HEK293 (cell line): Measurements from ENCODE around the gene ASF1B.

Experiments
- CTCF ChIP-seq: fragments of 450-650 bp; formaldehyde crosslinking; IDR thresholded peaks from 2 replicates; pipeline ENCODE4 v1.5.1; 2016; ENCODE audit warnings: missing biosample characterization, missing genetic modification characterization
- GLI4 ChIP-seq: fragments of 450-650 bp; formaldehyde crosslinking; IDR thresholded peaks from 2 replicates; pipeline ENCODE4 v1.5.1; 2016; ENCODE audit warnings: missing biosample characterization, missing genetic modification characterization
- GLIS2 ChIP-seq: fragments of 450-650 bp; formaldehyde crosslinking; IDR thresholded peaks from 2 replicates; pipeline ENCODE4 v1.5.1; 2016; ENCODE audit warnings: missing biosample characterization, missing genetic modification characterization
- IKZF3 ChIP-seq: fragments of 450-650 bp; IDR thresholded peaks from 2 replicates; pipeline ENCODE4 v1.5.0; 2018; ENCODE audit warnings: missing biosample characterization, mild to moderate bottlenecking, missing genetic modification characterization, moderate library complexity
- INSM2 ChIP-seq: fragments of 450-650 bp; formaldehyde crosslinking; IDR thresholded peaks from 2 replicates; pipeline ENCODE4 v1.5.1; 2016; ENCODE audit warnings: missing biosample characterization, missing genetic modification characterization
- KLF1 ChIP-seq: fragments of 450-650 bp; formaldehyde crosslinking; IDR thresholded peaks from 2 replicates; pipeline ENCODE4 v1.5.1; 2016; ENCODE audit warnings: missing biosample characterization, missing genetic modification characterization
- PRDM1 ChIP-seq: fragments of 450-650 bp; formaldehyde crosslinking; IDR thresholded peaks from 2 replicates; pipeline ENCODE4; 2016; ENCODE audit warnings: missing biosample characterization, missing genetic modification characterization
- SP3 ChIP-seq: fragments of 450-650 bp; formaldehyde crosslinking; IDR thresholded peaks from 2 replicates; pipeline ENCODE4 v1.5.1; 2016; ENCODE audit warnings: missing biosample characterization, missing genetic modification characterization
- YY1 ChIP-seq: fragments of 450-650 bp; formaldehyde crosslinking; IDR thresholded peaks from 2 replicates; pipeline ENCODE4 v1.5.1; 2018; ENCODE audit warnings: missing biosample characterization, missing genetic modification characterization
- ZBTB21 ChIP-seq: fragments of 450-650 bp; formaldehyde crosslinking; IDR thresholded peaks from 2 replicates; pipeline ENCODE4 v1.5.1; 2017; ENCODE audit warnings: missing biosample characterization, missing genetic modification characterization
- ZBTB8A ChIP-seq: fragments of 450-650 bp; formaldehyde crosslinking; IDR thresholded peaks from 2 replicates; pipeline ENCODE4 v1.5.1; 2016; ENCODE audit warnings: missing biosample characterization, missing genetic modification characterization
- ZEB2 ChIP-seq: fragments of 450-650 bp; formaldehyde crosslinking; IDR thresholded peaks from 2 replicates; pipeline ENCODE4 v1.5.1; 2016; ENCODE audit warnings: missing biosample characterization, missing genetic modification characterization
- ZIC2 ChIP-seq: fragments of 450-650 bp; formaldehyde crosslinking; IDR thresholded peaks from 2 replicates; pipeline ENCODE4 v1.5.1; 2016; ENCODE audit warnings: missing biosample characterization, missing genetic modification characterization
- ZNF132 ChIP-seq: fragments of 450-650 bp; formaldehyde crosslinking; IDR thresholded peaks from 2 replicates; pipeline ENCODE4 v1.5.1; 2017; ENCODE audit warnings: missing biosample characterization, missing genetic modification characterization, borderline replicate concordance
- ZNF133 ChIP-seq: fragments of 450-650 bp; formaldehyde crosslinking; IDR thresholded peaks from 2 replicates; pipeline ENCODE4 v1.5.1; 2016; ENCODE audit warnings: missing biosample characterization, missing genetic modification characterization
- ZNF2 ChIP-seq: fragments of 450-650 bp; formaldehyde crosslinking; IDR thresholded peaks from 2 replicates; pipeline ENCODE4 v1.5.1; 2016; ENCODE audit warnings: missing biosample characterization, missing genetic modification characterization
- ZNF335 ChIP-seq: fragments of 450-650 bp; formaldehyde crosslinking; conservative IDR thresholded peaks from 2 replicates; pipeline ENCODE4 v1.5.1; 2016; ENCODE audit warnings: missing biosample characterization, missing genetic modification characterization
- ZNF394 ChIP-seq: fragments of 450-650 bp; formaldehyde crosslinking; IDR thresholded peaks from 2 replicates; pipeline ENCODE4 v1.5.1; 2016; ENCODE audit warnings: missing biosample characterization, missing genetic modification characterization, mild to moderate bottlenecking, moderate library complexity, borderline replicate concordance
- ZNF398 ChIP-seq: fragments of 450-650 bp; formaldehyde crosslinking; IDR thresholded peaks from 2 replicates; pipeline ENCODE4 v1.5.1; 2017; ENCODE audit warnings: missing biosample characterization, missing genetic modification characterization
- ZNF426 ChIP-seq: fragments of 450-650 bp; formaldehyde crosslinking; IDR thresholded peaks from 2 replicates; pipeline ENCODE4 v1.5.1; 2017; ENCODE audit warnings: missing biosample characterization, missing genetic modification characterization, mild to moderate bottlenecking, inconsistent platforms, moderate library complexity
- ZNF544 ChIP-seq: fragments of 450-650 bp; formaldehyde crosslinking; IDR thresholded peaks from 2 replicates; pipeline ENCODE4 v1.5.0; 2017; ENCODE audit warnings: missing biosample characterization, missing genetic modification characterization
- ZNF555 ChIP-seq: fragments of 450-650 bp; formaldehyde crosslinking; conservative IDR thresholded peaks from 2 replicates; pipeline ENCODE4 v1.5.1; 2017; ENCODE audit warnings: missing biosample characterization, mild to moderate bottlenecking, missing genetic modification characterization, inconsistent platforms
- ZNF580 ChIP-seq: fragments of 450-650 bp; formaldehyde crosslinking; IDR thresholded peaks from 2 replicates; pipeline ENCODE4 v1.5.1; 2016; ENCODE audit warnings: missing biosample characterization, missing genetic modification characterization
- ZNF596 ChIP-seq: fragments of 450-650 bp; IDR thresholded peaks from 2 replicates; pipeline ENCODE4 v1.5.0; 2018; ENCODE audit warnings: missing biosample characterization, mild to moderate bottlenecking, missing genetic modification characterization, moderate library complexity
- ZNF600 ChIP-seq: fragments of 450-650 bp; formaldehyde crosslinking; IDR thresholded peaks from 2 replicates; pipeline ENCODE4 v1.5.1; 2016; ENCODE audit warnings: missing biosample characterization, missing genetic modification characterization
- ZNF623 ChIP-seq: fragments of 450-650 bp; formaldehyde crosslinking; IDR thresholded peaks from 2 replicates; pipeline ENCODE4 v1.5.1; 2016; ENCODE audit warnings: missing biosample characterization, missing genetic modification characterization
- ZNF624 ChIP-seq: fragments of 450-650 bp; formaldehyde crosslinking; IDR thresholded peaks from 2 replicates; pipeline ENCODE4 v1.5.1; 2017; ENCODE audit warnings: missing biosample characterization, missing genetic modification characterization
- ZNF629 ChIP-seq: fragments of 450-650 bp; formaldehyde crosslinking; IDR thresholded peaks from 2 replicates; pipeline ENCODE4 v1.5.1; 2017; ENCODE audit warnings: missing biosample characterization, missing genetic modification characterization
- ZNF639 ChIP-seq: fragments of 450-650 bp; formaldehyde crosslinking; IDR thresholded peaks from 2 replicates; pipeline ENCODE4 v1.5.1; 2016; ENCODE audit warnings: missing biosample characterization, missing genetic modification characterization
- ZNF664 ChIP-seq: fragments of 450-650 bp; formaldehyde crosslinking; IDR thresholded peaks from 2 replicates; pipeline ENCODE4 v1.5.1; 2016; ENCODE audit warnings: missing biosample characterization, missing genetic modification characterization
- ZNF791 ChIP-seq: fragments of 450-650 bp; formaldehyde crosslinking; IDR thresholded peaks from 2 replicates; pipeline ENCODE4 v1.5.1; 2016; ENCODE audit warnings: missing biosample characterization, missing genetic modification characterization
- ZNF792 ChIP-seq: fragments of 450-650 bp; formaldehyde crosslinking; IDR thresholded peaks from 2 replicates; pipeline ENCODE4 v1.5.1; 2016; ENCODE audit warnings: missing biosample characterization, missing genetic modification characterization

Gene ASF1B

GRCh38 chr19:14080887-14081796, 55.2 kb downstream of the ASF1B start (continued):
- TF ChIP-seq YY1 (tag by site-specific recombination) (no peak), PRDM1 (tag by site-specific recombination) (peak; percentile 72), ZNF624 (tag by site-specific recombination) (no peak), ZIC2 (tag by site-specific recombination) (no peak), ZNF629 (tag by site-specific recombination) (peak; percentile 86), ZNF394 (tag by site-specific recombination) (no peak), ZNF791 (tag by site-specific recombination) (no peak), SP3 (tag by site-specific recombination) (peak; percentile 99), ZEB2 (tag by site-specific recombination) (peak; percentile 83; the same call in 1 of the 2 replicates), ZNF544 (tag by site-specific recombination) (no peak), ZNF664 (no peak), ZNF132 (no peak), ZNF555 (tag by site-specific recombination) (no peak), ZBTB8A (tag by site-specific recombination) (peak; percentile 75), ZNF623 (tag by site-specific recombination) (no peak), CTCF (tag by site-specific recombination) (no peak), ZNF580 (peak; percentile 80), GLIS2 (tag by site-specific recombination) (peak; percentile 46; the same call in 1 of the 2 replicates), ZNF133 (tag by site-specific recombination) (no peak), KLF1 (tag by site-specific recombination) (peak; percentile 93), IKZF3 (no peak), GLI4 (tag by site-specific recombination) (no peak), ZNF639 (tag by site-specific recombination) (0 out of 2 replicates have a peak, but pooled peaks have one; percentile 26), ZNF600 (tag by site-specific recombination) (peak; percentile 44; the same call in 1 of the 2 replicates), ZNF2 (tag by site-specific recombination) (no peak), ZNF596 (tag by site-specific recombination) (peak; percentile 11; the same call in 1 of the 2 replicates), ZBTB21 (tag by site-specific recombination) (peak; percentile 48), ZNF398 (tag by site-specific recombination) (no peak), ZNF426 (tag by site-specific recombination) (no peak), INSM2 (tag by site-specific recombination) (no peak), ZNF335 (tag by site-specific recombination) (peak; percentile 74), ZNF792 (tag by site-specific recombination) (no peak)
